HG03097 (cell line): Measurements from ENCODE around the gene PTPN12.
"Not testable (repeated sequence)": the region's sequence is repeated elsewhere in the genome, so short reads cannot be mapped to it uniquely, and the experiment has no call there.

Experiments
- ATAC-seq: cut with Tn5 transposase; IDR thresholded peaks from one replicate; pipeline ENCODE4 v1.9.1; 2021; ENCODE audit not compliant: unreplicated experiment, low FRiP score

PTPN12 gene

GRCh38 chr7:77575187-77575586 lies 38.1 kb downstream of the PTPN12 start:
- no peak for ATAC-seq

- no peak for ATAC-seq
Measured at GRCh38 chr7:77576856-77577255, 39.8 kb downstream of the PTPN12 start.

GRCh38 chr7:77579797-77580196 lies 42.7 kb downstream of the PTPN12 start:
- ATAC-seq: no peak

- no peak for ATAC-seq
Measured at GRCh38 chr7:77580762-77581350, 43.8 kb downstream of the PTPN12 start.

- ATAC-seq: no peak
Measured at GRCh38 chr7:77587272-77587671, 50.2 kb downstream of the PTPN12 start.

- ATAC-seq: no peak
Measured at GRCh38 chr7:77600952-77601351, 63.9 kb downstream of the PTPN12 start.

GRCh38 chr7:77606562-77606961 lies 69.5 kb downstream of the PTPN12 start:
- ATAC-seq: no peak

- ATAC-seq: no peak
Measured at GRCh38 chr7:77619314-77619713, 82.2 kb downstream of the PTPN12 start.

GRCh38 chr7:77626586-77627308 lies 89.7 kb downstream of the PTPN12 start:
- ATAC-seq: no peak

GRCh38 chr7:77627309-77627676 lies 90.2 kb downstream of the PTPN12 start:
- ATAC-seq: no peak

- no peak for ATAC-seq
Measured at GRCh38 chr7:77629797-77630196, 92.7 kb downstream of the PTPN12 start.

GRCh38 chr7:77631820-77632219 lies 94.7 kb downstream of the PTPN12 start:
- no peak for ATAC-seq

- ATAC-seq: no peak
Measured at GRCh38 chr7:77644774-77645173, 107.7 kb downstream of the PTPN12 start.

GRCh38 chr7:77648742-77649338 lies 111.7 kb downstream of the PTPN12 start:
- ATAC-seq: no peak

GRCh38 chr7:77649716-77650349 lies 112.7 kb downstream of the PTPN12 start:
- ATAC-seq: no peak

- ATAC-seq: no peak
Measured at GRCh38 chr7:77651575-77652162, 114.6 kb downstream of the PTPN12 start.

- not testable (repeated sequence) for ATAC-seq
Measured at GRCh38 chr7:77652826-77653225, 115.7 kb downstream of the PTPN12 start.

- ATAC-seq: no peak
Measured at GRCh38 chr7:77653572-77653971, 116.5 kb downstream of the PTPN12 start.

GRCh38 chr7:77655356-77655755 lies 118.3 kb downstream of the PTPN12 start:
- no peak for ATAC-seq

- no peak for ATAC-seq
Measured at GRCh38 chr7:77655836-77656455, 118.9 kb downstream of the PTPN12 start.
